Parathyroid adenoma (tissue), 2 donors: ENCODE measurements around the gene SERPINH1.
A peak's percentile ranks its signal among the peaks of the same experiment; 100 is the strongest.

Experiments
- H2AFZ ChIP-seq: fragments of 300-600 bp; sonication (generic); one replicate; pipeline ENCODE4 v1.7.0; 2017; ENCODE audit warnings: antibody characterized with exemption, mild to moderate bottlenecking
- H3K27ac ChIP-seq: fragments of 300-600 bp; sonication (generic); one replicate; pipeline ENCODE4 v1.7.0; 2017
- H3K27me3 ChIP-seq: fragments of 300-600 bp; sonication (generic); one replicate; pipeline ENCODE4 v1.7.0; 2017; ENCODE audit warnings: low read length; ENCODE audit not compliant: control insufficient read depth, insufficient read depth
- H3K36me3 ChIP-seq: fragments of 300-600 bp; sonication (generic); one replicate; pipeline ENCODE4 v1.7.0; 2017; ENCODE audit warnings: low read length; ENCODE audit not compliant: control insufficient read depth, insufficient read depth
- H3K4me1 ChIP-seq: fragments of 300-600 bp; sonication (generic); one replicate; pipeline ENCODE4 v1.7.0; 2017; ENCODE audit warnings: control low read depth
- H3K4me2 ChIP-seq: fragments of 300-600 bp; sonication (generic); one replicate; pipeline ENCODE4 v1.7.0; 2017; ENCODE audit warnings: low read length
- H3K4me3 ChIP-seq: fragments of 300-600 bp; sonication (generic); one replicate; pipeline ENCODE4 v1.7.0; 2017; ENCODE audit warnings: low read depth, low read length
- H3K79me2 ChIP-seq: fragments of 300-600 bp; sonication (generic); one replicate; pipeline ENCODE4 v1.7.0; 2017; ENCODE audit warnings: control low read depth
- H3K9ac ChIP-seq: fragments of 300-600 bp; sonication (generic); one replicate; pipeline ENCODE4 v1.7.0; 2017; ENCODE audit warnings: mild to moderate bottlenecking
- H3K9me3 ChIP-seq: fragments of 300-600 bp; sonication (generic); one replicate; pipeline ENCODE4 v1.7.0; 2017; ENCODE audit warnings: low read length; ENCODE audit not compliant: control insufficient read depth
- TF ChIP-seq, protein P1 (sequence below): fragments of 300-600 bp; sonication (generic); IDR thresholded peaks from one replicate; pipeline ENCODE4 v1.7.0; 2017; ENCODE audit warnings: antibody characterized with exemption, mild to moderate bottlenecking
- donor health status: primary hyperparathyroidism.

Gene SERPINH1

DNA sequence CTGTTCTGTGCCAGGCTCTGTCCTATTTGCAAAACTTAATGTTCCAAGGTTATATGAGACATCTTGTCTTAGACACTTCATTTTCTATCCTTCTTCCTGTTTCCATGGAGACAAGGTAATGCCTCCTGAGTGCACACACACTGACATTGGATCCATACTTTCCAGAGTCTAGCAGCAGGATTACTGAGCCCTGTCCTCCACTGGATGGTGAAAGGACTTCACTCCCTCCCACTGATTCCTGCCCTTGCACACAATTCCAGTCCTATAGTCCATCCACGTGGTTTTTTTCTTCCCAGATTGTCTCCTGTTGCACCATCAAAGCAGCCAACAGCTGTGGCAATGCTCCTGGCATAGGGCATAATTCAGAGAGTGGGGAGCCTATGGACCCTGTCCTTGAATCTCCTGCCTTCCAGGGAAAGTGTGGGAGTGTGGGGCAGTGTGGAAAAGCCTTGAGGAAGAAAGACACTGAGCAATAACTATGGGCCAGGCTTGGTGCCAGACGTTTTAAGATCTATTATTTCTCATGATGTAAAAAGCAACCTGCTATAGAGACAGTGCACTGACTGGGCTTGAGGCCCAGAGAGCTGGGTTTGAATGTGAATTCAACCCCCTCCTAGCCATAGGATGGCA, 31.3 kb downstream of the SERPINH1 start:
- Histone ChIP-seq H3K27ac (no peak overlapping the region), H3K36me3 (no peaks in the 10 kb centered on the region), H2AFZ (no peak overlapping the region), H3K4me2 (no peak overlapping the region), H3K79me2 (no peaks in the 10 kb centered on the region), H3K9ac (no peak overlapping the region), H3K9me3 (no peaks in the 10 kb centered on the region), H3K27me3 (no peaks in the 10 kb centered on the region), H3K4me3 (no peak overlapping the region), H3K4me1 (no peaks in the 10 kb centered on the region)
- TF ChIP-seq, protein P1, sequence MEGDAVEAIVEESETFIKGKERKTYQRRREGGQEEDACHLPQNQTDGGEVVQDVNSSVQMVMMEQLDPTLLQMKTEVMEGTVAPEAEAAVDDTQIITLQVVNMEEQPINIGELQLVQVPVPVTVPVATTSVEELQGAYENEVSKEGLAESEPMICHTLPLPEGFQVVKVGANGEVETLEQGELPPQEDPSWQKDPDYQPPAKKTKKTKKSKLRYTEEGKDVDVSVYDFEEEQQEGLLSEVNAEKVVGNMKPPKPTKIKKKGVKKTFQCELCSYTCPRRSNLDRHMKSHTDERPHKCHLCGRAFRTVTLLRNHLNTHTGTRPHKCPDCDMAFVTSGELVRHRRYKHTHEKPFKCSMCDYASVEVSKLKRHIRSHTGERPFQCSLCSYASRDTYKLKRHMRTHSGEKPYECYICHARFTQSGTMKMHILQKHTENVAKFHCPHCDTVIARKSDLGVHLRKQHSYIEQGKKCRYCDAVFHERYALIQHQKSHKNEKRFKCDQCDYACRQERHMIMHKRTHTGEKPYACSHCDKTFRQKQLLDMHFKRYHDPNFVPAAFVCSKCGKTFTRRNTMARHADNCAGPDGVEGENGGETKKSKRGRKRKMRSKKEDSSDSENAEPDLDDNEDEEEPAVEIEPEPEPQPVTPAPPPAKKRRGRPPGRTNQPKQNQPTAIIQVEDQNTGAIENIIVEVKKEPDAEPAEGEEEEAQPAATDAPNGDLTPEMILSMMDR, result no peak

- Histone ChIP-seq H3K79me2 (no peaks in the 10 kb centered on the region), H3K4me2 (no peak overlapping the region)
- TF ChIP-seq, protein P1, result no peak
These were observed 32.2 kb downstream of the SERPINH1 start for GRCh38 chr11:75594211-75594610.

GRCh38 chr11:75595429-75595828, 33.4 kb downstream of the SERPINH1 start:
- no peak overlapping the region for H3K9ac ChIP-seq
- no peaks in the 10 kb centered on the region for H3K27me3 ChIP-seq
- no peaks in the 10 kb centered on the region for H3K4me1 ChIP-seq
- no peaks in the 10 kb centered on the region for H3K9me3 ChIP-seq
- TF ChIP-seq, protein P1, result no peak
- H3K36me3 ChIP-seq, result no peaks in the 10 kb centered on the region
- H2AFZ ChIP-seq, result no peak overlapping the region
- H3K4me2 ChIP-seq, result no peak overlapping the region
- H3K4me3 ChIP-seq, result no peak overlapping the region
- H3K27ac ChIP-seq, result no peak overlapping the region
- H3K79me2 ChIP-seq, result no peaks in the 10 kb centered on the region

More at GRCh38 chr11:75594211-75594610, 32.2 kb downstream of the SERPINH1 start:
- Histone ChIP-seq H3K4me1 (no peaks in the 10 kb centered on the region), H3K36me3 (no peaks in the 10 kb centered on the region), H3K27ac (no peak overlapping the region), H3K9ac (no peak overlapping the region), H3K4me3 (no peak overlapping the region), H2AFZ (no peak overlapping the region), H3K9me3 (no peaks in the 10 kb centered on the region), H3K27me3 (no peaks in the 10 kb centered on the region)

- Histone ChIP-seq H3K9ac (no peak overlapping the region), H3K79me2 (no peaks in the 10 kb centered on the region), H3K27me3 (no peaks in the 10 kb centered on the region), H3K4me3 (no peak overlapping the region), H3K4me1 (no peaks in the 10 kb centered on the region), H3K4me2 (no peak overlapping the region), H2AFZ (no peak overlapping the region), H3K9me3 (no peaks in the 10 kb centered on the region), H3K36me3 (no peaks in the 10 kb centered on the region), H3K27ac (no peak overlapping the region)
- TF ChIP-seq, protein P1, result no peak
These were observed 34.9 kb downstream of the SERPINH1 start for GRCh38 chr11:75596914-75597313.

- no peaks in the 10 kb centered on the region for H3K27me3 ChIP-seq
- H3K4me2 ChIP-seq, result no peak overlapping the region
- TF ChIP-seq, protein P1, result peak; percentile 29
- H3K27ac ChIP-seq, result no peak overlapping the region
- no peak overlapping the region for H3K9ac ChIP-seq
- no peaks in the 10 kb centered on the region for H3K79me2 ChIP-seq
- no peak overlapping the region for H3K4me3 ChIP-seq
- no peak overlapping the region for H2AFZ ChIP-seq
- H3K9me3 ChIP-seq, result no peaks in the 10 kb centered on the region
- H3K4me1 ChIP-seq, result no peaks in the 10 kb centered on the region
- no peaks in the 10 kb centered on the region for H3K36me3 ChIP-seq
These were observed 35.6 kb downstream of the SERPINH1 start for GRCh38 chr11:75597636-75598035.
